Measurements from ENCODE around the gene PRSS27. TPM values are rescaled to one million over a fixed set of nuclear protein-coding genes. Genes with fewer than 3 reads are reported as not detected.
A peak's percentile ranks its signal among the peaks of the same experiment; 100 is the strongest.
"Not testable (repeated sequence)": the region's sequence is repeated elsewhere in the genome, so short reads cannot be mapped to it uniquely, and the experiment has no call there.

Gene PRSS27
- total RNA-seq, 1 donor from 2014 or later = 2.1 TPM

DNA sequence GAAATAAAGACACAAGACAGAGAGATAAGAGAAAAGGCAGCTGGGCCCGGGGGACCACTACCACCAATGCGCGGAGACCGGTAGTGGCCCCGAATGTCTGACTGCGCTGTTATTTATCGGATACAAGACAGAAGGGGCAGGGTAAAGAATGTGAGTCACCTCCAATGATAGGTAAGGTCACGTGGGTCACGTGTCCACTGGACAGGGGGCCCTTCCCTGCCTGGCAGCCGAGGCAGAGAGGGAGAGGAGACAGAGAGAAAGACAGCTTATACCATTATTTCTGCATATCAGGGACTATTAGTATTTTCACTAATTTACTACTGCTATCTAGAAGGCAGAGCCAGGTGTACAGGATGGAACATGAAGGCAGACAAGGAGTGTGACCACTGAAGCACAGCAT, 50.4 kb downstream of the PRSS27 start:
- intact Hi-C loops (cut with DNase I); ATAC-seq; DNase-seq (ENCODE audit: low spot score): not testable (repeated sequence)

- DNase-seq (ENCODE audit: low spot score); intact Hi-C loops (cut with DNase I); ATAC-seq: not testable (repeated sequence)
Observed at GRCh38 chr16:2666671-2667070, 53.4 kb downstream of the PRSS27 start.

DNA sequence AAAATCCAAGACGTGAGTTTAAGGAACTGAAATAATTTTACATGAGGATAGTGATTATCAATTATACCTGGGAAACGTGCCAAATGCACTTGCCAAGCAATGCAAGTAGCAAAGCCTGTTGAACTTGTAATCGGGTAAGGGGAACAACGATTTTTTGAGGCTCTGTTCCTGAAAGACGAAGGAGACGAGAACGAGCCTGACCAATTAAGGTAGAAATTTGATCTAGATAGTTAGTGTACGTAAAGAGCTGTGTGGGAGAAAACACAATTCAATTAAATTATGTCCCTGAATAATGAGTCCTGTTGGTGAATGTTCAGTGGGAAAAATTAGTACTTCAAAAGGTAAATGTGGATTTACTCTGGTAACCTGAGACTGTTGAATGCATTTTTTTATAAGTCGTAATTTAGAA, 55.4 kb downstream of the PRSS27 start:
- intact Hi-C loops (cut with DNase I) = no loop called here
- DNase-seq (ENCODE audit: low spot score) (no peak), ATAC-seq (no peak)

- DNase-seq (ENCODE audit: low spot score) = no peak
- intact Hi-C loops (cut with DNase I) = no loop called here
- peak; percentile 61 for ATAC-seq
Observed at GRCh38 chr16:2663553-2664546, 56.2 kb downstream of the PRSS27 start.

Other genes starting within 250 kb of the PRSS27 start
- gene NTN3, start 248.9 kb downstream of the PRSS27 start, total RNA-seq = 0.36 TPM
- 15.4 TPM for gene TBC1D24, start 245.1 kb downstream of the PRSS27 start, total RNA-seq
- 134 TPM for gene ATP6V0C, start 206.3 kb downstream of the PRSS27 start, total RNA-seq
- gene AMDHD2, start 199.9 kb downstream of the PRSS27 start, total RNA-seq = 38.5 TPM
- gene CEMP1, start 188.8 kb downstream of the PRSS27 start, total RNA-seq = not detected
- gene PDPK1, start 182.2 kb downstream of the PRSS27 start, total RNA-seq = 46.3 TPM
- gene KCTD5, start 37.7 kb downstream of the PRSS27 start, total RNA-seq = 18.2 TPM
- gene SRRM2, start 32.4 kb upstream of the PRSS27 start, total RNA-seq = 931 TPM
- gene ELOB, start 57.1 kb upstream of the PRSS27 start, total RNA-seq = 228 TPM
- gene PRSS33, start 67.3 kb upstream of the PRSS27 start, total RNA-seq = not detected
- not detected for gene PRSS41, start 78.2 kb upstream of the PRSS27 start, total RNA-seq
- gene PRSS21, start 97.0 kb upstream of the PRSS27 start, total RNA-seq = 0.40 TPM
- gene ZG16B, start 110.1 kb upstream of the PRSS27 start, total RNA-seq = not detected
- 0.36 TPM for gene PRSS22, start 137.9 kb upstream of the PRSS27 start, total RNA-seq
- gene FLYWCH2, start 163.0 kb upstream of the PRSS27 start, total RNA-seq = 17.7 TPM
- gene FLYWCH1, start 191.7 kb upstream of the PRSS27 start, total RNA-seq = 72.5 TPM
- gene KREMEN2, start 244.1 kb upstream of the PRSS27 start, total RNA-seq = not detected
- 6.6 TPM for gene PAQR4, start 249.1 kb upstream of the PRSS27 start, total RNA-seq